Transverse colon (tissue), 3 donors: ENCODE measurements around the gene KCTD14.

Experiments used
- CTCF ChIP-seq, 5 experiments: fragments of 200-600 bp in 3 of 5; fragments of 450-650 bp in 2 of 5; sonication (generic) in 3 of 5; IDR thresholded peaks; 1 replicate in 2 of 5; 2 replicates in 3 of 5; pipeline ENCODE4 v1.5.1; 2016 to 2017; ENCODE audit warnings: antibody characterized with exemption in 5 of 5, inconsistent platforms in 3 of 5, mild to moderate bottlenecking in 2 of 5, moderate library complexity in 1 of 5
- POLR2A ChIP-seq: fragments of 450-650 bp; IDR thresholded peaks from one replicate; pipeline ENCODE4 v1.6.1; 2016; ENCODE audit warnings: antibody characterized with exemption, mild to moderate bottlenecking, moderate library complexity

GRCh38 chr11:78021611-78022010 is 1.5 kb downstream of the KCTD14 start:
- no peak for TF ChIP-seq CTCF (IDR thresholded peaks at IDR 0.05)
- TF ChIP-seq POLR2A = no peak
